A204.1 (cell line): ENCODE data around the gene RBM33.
"Not testable (repeated sequence)": the region's sequence is repeated elsewhere in the genome, so short reads cannot be mapped to it uniquely, and the experiment has no call there.

ENCODE experiments used
- FAIRE-seq: peaks from 2 replicates; lab custom pipeline; 2012; peaks lifted over from hg19 to GRCh38; lab: Jason Lieb, UNC

RBM33 gene

GRCh38 chr7:155644178-155644970 is at the start of gene RBM33:
RBM33 (plus strand) TSS chr7:155644661; CDS start chr7:155644877, 216 bp downstream.
- no peak for FAIRE-seq

- no peak for FAIRE-seq
Observed at GRCh38 chr7:155594961-155595366, 49.5 kb upstream of the RBM33 start.

GRCh38 chr7:155597753-155598140 is 46.7 kb upstream of the RBM33 start:
- FAIRE-seq = no peak

- FAIRE-seq = peak; percentile 95
Observed at GRCh38 chr7:155598810-155599210, 45.7 kb upstream of the RBM33 start.

- FAIRE-seq = no peak
Observed at GRCh38 chr7:155602156-155602555, 42.3 kb upstream of the RBM33 start.

GRCh38 chr7:155602750-155603149 is 41.7 kb upstream of the RBM33 start:
- no peak for FAIRE-seq

- no peak for FAIRE-seq
Observed at GRCh38 chr7:155603205-155603857, 41.1 kb upstream of the RBM33 start.

GRCh38 chr7:155603858-155604503 is 40.5 kb upstream of the RBM33 start:
- no peak for FAIRE-seq

GRCh38 chr7:155604504-155604997 is 39.9 kb upstream of the RBM33 start:
- no peak for FAIRE-seq

GRCh38 chr7:155609185-155609584 is 35.3 kb upstream of the RBM33 start:
- no peak for FAIRE-seq

- FAIRE-seq = no peak
Observed at GRCh38 chr7:155610633-155611193, 33.7 kb upstream of the RBM33 start.

GRCh38 chr7:155611808-155612447 is 32.5 kb upstream of the RBM33 start:
- FAIRE-seq = no peak

GRCh38 chr7:155612658-155613057 is 31.8 kb upstream of the RBM33 start:
- no peak for FAIRE-seq

GRCh38 chr7:155615085-155615484 is 29.4 kb upstream of the RBM33 start:
- FAIRE-seq = not testable (repeated sequence)

- FAIRE-seq = no peak
Observed at GRCh38 chr7:155618708-155619633, 25.5 kb upstream of the RBM33 start.

GRCh38 chr7:155619634-155620271 is 24.7 kb upstream of the RBM33 start:
- FAIRE-seq = no peak

GRCh38 chr7:155620497-155620896 is 24.0 kb upstream of the RBM33 start:
- no peak for FAIRE-seq

- no peak for FAIRE-seq
Observed at GRCh38 chr7:155621418-155621980, 23.0 kb upstream of the RBM33 start.

GRCh38 chr7:155624412-155624811 is 20.0 kb upstream of the RBM33 start:
- no peak for FAIRE-seq

- no peak for FAIRE-seq
Observed at GRCh38 chr7:155625557-155625956, 18.9 kb upstream of the RBM33 start.
